Activated naive CD4-positive, alpha-beta T cell treated with anti-CD3 and anti-CD28 coated beads, Interleukin-2, amount 50 U/mL, for 16 hours (primary cell): ENCODE measurements around the gene SELENOT.
"Not testable (repeated sequence)": the region's sequence is repeated elsewhere in the genome, so short reads cannot be mapped to it uniquely, and the experiment has no call there.

Source experiments
- DNase-seq: peaks from one replicate; pipeline ENCODE4 v3.0.0-alpha.2; 2020

The SELENOT gene

DNA sequence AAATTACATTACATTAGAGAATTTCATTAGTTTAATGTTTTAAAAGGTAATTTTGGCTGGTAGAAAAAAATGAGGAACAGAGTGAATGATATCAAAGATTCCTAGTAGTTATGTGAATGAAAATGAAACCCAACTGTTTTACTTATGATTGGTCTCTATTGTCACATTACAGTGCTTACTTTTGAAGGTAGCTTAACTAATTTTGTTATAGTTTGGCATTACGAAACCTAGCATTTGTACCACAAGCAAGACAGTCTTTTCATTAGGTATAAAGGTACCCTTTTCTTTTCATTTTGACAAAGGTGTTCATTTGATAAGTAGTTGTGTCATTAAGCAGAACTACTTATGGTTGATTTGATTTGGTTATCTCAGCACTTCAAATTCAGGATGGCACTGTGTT is 6.9 kb downstream of the SELENOT start:
- no peak for DNase-seq

DNA sequence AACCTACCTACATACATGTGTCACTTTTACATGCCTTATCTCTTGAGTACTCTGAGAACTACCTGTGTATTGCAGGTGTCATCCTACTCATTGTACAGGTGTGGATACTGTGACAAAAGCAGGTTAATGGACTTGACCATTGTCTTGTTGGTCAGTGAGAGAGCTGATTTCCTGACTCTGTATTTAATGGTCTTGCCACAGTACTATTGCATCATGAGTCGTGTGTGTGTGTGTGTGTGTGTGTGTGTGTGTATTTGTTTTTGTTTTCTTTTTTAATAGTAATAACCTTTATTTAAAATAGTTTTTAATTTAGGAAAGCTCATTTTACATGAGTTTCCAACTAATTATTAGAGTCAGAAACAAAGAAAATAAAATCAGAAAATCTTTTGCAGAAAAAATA is 7.7 kb downstream of the SELENOT start:
- DNase-seq: no peak

DNA sequence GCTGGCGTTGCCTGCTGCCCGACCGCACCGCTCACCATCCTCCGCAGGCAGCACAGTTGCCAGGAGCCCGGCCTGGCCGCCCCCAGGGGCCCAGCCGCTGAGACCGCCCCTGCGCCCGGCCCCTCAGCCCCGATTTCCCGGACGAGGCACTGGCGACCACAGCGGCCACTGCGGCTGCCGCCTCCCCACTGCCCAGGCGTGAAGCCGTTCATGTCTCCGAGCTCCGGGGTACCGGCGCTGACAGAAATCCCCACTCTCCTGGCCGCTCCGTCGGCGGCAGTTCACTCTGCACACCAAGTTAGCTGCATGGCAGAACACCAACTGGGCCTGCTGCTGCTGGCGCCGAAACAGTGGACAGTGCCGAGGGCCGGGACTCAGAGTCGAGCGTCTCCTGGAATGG is 8.5 kb downstream of the SELENOT start:
- DNase-seq: no peak

DNA sequence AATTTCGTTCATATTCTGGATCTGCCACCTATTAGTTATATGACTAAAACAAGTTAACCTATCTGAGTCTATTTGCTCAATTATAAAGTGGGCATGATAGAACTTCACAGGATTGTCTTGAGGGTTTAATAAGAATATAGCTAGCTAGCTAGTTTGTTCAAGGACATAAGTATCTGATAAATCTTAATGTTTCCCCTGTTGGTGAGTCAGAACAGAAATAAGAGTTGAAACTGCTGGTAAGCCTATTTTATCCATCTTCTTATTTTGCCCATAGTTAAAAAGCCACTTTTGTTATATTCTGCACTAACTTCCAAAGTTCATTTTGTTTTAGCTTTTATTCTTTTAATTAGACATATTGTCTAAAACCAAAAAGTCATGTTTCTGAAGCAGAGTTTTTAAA is 9.4 kb downstream of the SELENOT start:
- no peak for DNase-seq

DNA sequence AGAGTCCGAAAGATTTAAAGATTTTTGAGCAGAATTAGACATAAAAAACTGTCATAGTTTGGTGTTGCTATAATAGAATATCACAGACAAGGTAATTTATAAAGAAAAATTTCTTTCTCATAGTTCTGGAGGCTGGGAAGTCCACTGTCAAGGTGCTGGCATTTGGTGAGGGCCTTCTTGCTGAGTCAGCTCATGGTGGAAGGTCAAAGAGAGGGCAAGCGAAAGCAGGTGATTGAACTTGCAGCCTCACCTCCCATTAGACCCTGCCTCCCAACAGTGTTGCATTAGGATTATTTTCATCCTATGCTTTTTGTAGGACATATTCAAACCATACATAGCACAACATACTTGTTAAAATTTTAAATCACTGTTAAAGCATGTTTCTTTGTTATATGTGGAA is 9.9 kb downstream of the SELENOT start:
- DNase-seq: no peak

DNA sequence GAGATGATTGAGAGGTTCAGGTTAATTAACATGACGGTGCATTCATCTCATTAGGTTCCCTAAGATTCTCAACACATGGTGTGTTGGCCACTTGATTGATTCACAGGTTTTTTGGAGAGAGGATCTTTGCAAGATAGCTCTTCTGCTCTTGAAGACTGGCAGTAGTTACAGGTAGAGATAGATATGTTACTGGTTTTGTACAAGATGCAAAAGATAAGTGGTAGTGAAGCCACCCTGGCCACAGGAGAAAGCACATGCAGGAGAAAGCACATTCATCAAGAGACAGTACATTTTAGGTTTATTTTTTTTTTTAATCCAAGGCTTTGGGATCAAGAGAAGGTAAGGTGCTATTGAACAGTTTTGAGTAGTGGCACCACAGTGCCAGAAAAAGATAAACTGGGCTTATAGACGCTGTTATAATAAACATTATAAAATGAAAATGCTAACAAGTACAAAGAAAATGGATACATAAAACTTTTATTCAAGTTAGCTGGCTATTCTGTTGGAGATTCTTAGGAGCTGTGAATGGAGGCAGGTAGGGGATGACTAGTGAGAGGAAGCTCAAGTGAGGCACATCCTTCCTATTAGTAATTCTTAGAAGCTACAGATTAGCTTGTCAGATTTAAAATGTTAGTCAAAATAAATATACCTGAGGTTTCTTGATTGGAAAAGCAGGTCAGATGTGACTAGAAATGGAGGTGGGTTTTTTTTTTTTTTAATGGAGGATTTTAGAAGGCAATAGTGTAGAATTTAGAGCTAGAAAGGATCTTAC is 10.8 kb downstream of the SELENOT start:
- no peak for DNase-seq

DNA sequence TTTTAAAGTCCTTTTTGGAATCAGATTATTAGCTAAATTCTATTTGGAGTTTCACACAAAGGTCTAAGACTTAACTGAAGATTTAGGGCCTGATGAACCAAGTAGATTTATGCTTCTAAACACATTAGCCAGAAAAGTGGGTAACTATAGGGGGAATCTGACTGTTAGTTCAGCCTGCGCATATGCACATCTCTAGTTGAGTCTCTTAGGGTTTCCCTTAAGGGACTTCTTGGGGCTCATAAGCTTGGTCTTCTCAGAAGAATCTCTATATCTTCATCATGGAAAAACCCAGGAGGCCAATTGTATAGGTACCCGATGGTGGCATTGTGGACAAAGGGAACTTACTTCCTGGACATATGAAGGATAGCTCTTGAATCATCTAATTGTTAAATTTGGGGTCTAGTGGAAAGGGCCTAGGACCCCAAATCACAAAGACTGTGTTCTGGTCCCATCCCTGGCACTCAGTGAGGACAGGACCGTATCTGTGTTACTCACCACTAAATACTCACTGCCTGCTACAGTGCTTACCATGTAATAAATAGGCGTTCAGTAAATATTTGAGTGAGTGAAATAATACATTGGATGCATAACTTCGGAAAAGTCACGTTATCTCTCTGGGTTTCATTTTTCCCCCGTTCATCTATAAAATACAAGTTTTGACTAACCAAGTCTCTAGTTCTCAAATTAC is 17.0 kb downstream of the SELENOT start:
- no peak for DNase-seq

DNA sequence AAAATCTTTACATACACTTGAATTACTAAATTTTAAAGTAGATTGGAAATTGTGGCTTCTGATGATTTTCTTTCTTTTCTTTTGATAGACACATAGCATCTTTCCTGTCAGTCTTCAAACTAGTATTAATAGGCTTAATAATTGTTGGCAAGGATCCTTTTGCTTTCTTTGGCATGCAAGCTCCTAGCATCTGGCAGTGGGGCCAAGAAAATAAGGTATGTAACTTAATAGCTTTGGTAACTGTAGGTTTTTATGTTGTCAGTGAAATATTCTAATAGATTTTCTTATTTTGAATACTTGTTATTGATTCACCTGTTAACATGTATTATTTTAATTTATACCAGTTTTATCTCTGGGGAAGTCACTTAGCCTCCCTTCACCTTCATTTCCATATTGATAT is 19.8 kb downstream of the SELENOT start:
- DNase-seq: not testable (repeated sequence)

DNA sequence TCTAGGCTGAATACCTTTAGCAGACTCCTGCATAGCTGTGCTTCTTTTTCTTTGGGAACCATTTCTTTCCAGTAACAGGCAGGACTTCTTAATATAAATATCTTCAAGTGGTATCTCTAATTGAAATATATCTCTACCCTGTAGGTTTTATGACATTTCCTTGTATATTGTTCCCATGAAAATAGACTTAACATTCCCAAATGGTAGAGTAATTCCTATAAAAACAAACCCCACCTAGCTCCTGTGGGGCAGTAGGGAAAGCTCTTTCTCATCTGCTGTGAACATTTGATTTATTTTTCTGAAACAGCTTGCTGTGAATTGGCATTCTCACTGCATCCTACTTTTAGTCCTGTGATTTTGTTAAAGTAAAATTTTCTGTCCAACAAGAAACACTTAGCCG is 20.8 kb downstream of the SELENOT start:
- DNase-seq: no peak

DNA sequence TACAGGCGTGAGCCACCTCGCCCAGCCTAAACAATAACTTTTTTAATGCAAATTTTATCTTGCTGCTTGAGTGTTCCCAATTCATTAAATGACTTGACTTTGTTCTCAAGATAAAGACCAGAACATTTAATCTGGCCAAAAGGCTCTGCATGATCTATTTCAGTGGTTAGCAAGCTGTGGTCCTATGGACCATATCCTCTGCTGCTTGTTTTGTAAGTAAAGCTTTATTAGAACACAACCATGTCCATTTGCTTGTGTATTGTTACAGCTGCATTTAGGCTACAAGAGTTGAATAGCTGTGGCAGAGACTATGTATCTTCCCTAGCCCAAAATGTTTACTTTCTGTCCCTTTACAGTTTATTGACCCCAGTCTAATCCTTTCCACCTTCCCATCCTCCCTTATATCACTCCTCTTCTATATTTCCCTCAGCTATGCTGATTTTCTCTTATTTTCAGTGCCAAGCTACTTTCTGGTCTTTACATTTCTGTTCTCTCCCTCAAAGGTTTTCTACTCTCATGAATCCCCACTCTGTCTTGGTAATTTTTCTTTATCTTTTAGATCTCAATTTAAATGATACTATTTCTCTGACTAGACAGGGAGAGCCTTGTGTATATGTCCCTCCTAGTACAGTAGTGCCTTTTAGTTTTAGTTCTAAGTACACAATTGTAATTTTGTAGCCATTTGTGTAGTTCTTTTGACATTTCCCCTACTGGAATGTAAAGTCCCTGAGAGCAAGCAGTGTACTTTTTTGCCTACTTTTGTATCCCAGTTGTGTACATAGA is 23.2 kb downstream of the SELENOT start:
- no peak for DNase-seq

DNA sequence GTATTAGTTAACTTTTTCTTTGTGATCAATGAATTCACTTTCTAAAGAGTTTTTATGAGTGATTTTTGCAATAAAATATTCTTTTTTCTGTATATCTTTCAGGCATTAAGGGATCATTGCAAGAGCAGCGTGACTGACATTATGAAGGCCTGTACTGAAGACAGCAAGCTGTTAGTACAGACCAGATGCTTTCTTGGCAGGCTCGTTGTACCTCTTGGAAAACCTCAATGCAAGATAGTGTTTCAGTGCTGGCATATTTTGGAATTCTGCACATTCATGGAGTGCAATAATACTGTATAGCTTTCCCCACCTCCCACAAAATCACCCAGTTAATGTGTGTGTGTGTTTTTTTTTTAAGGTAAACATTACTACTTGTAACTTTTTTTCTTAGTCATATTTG is 24.4 kb downstream of the SELENOT start:
- no peak for DNase-seq

DNA sequence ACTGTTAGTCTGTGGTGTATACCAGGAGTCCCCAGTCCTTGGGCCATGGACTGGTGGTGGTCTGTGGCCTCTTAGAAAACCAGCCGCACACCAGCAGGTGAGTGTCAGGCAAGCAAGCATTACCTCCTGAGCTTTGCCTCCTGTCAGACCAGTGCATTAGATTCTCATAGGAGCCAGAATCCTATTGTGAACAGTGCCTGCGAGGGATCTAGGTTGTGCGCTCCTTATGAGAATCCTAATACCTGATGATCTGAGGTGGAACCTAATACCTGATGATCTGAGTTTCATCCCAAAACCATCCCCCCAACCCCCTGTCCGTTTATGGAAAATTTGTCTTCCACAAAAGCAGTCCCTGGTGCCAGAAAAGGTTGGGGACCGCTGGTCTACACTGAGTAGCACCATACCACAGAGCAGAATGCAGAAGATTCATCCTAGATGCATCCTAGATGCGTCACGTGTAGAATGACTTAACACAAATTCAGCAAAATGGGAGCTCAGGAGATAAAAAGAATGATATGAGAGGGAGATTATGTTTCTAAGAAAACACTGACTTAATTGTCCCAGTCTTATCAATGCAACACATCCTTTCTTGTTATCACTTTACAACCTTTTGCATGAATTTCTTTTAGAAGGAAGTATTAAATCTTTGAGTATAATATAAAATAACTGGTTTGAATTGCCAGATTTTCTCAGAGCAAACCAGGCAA is 28.5 kb downstream of the SELENOT start:
- DNase-seq: no peak

DNA sequence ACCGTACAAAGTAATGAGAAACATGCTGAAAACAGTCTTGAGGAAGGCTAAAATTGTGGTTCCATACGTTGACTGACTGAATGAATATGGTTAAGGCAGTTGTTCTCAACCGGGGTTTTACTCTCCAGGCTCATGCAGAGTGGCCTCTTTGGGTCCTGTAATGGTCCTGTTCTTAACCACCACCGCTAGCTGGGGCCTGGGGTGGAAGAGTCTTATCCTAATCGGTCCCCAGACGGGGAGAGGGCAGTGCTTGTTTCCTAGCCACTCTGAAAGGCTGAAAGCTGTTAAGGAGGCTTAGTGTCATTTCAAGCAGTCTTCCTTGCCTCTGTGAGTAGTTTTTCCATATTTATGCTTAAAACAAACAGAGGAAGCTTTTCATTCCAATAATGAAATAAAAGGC is 32.0 kb downstream of the SELENOT start:
- no peak for DNase-seq

DNA sequence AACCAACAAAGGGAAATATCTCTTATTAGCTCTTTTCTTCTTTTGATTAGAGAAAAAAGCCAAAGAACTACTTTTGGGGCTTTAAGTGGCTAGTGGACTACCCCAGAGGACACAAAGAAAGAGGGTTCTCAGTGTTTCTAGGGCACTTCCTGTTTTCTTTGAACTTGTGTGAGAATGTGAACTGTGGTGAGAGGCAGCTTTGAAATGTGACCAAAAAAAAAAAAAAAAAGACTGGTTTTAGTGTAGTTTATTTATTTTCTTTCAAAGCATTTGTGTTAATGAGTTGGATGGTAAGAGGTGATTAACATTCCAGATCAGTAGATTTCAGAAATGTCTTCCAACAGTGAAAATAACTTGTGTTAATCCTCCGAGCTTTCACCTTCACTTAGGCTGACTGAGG is 32.4 kb downstream of the SELENOT start:
- no peak for DNase-seq

DNA sequence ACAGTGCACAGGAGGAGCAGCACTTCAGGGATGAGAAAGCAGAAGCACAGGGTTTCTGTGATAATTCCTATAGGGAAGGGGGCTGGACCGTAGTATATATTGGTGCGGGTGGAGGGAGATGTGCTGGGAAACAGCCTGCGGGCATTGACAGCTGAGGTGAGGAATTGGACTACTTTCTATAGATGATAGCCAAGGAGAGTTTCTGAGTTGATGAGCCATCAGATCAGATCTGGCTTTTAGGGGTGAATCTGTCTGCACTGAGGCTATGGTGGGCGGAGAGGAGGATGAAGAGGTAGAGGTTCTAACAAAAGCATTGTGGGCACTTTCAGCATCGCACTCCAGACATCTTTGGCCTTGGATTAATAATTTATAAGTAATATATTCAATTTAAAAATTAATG is 33.1 kb downstream of the SELENOT start:
- DNase-seq: no peak

DNA sequence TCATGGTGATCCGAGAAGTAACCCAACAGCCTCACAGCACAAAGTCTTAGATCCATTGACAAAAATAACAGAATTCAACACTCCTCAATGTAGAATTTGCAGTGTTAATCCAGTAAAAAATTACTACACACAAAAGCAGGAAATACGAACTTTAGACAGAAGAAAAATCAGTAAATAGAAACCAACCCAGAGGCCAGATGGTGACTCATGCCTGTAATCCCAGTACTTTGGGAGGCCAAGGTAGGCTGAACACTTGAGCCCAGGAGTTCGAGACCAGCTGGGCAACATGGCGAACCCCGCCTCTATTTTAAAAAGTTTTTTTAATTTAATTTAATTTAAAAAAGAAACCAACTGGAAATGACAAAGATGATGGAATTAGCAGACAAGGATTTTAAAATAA is 36.1 kb downstream of the SELENOT start:
- DNase-seq: no peak

DNA sequence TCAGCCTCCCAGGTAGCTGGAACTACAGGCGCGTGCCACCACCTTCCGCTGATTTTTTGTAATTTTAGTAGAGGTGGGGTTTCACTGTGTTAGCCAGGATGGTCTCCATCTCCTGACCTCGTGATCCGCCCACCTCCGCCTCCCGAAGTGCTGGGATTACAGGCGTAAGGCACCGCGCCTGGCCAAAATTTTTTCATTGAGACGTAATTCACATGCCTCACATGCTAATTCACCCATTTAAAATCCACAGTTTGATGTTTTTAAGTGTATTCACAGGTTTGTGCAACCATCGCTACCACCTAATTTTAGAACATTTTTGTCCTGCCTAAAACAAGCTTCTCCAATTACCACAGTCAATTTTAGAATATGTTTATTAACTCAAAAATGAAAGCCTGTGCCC is 37.1 kb downstream of the SELENOT start:
- DNase-seq: no peak

DNA sequence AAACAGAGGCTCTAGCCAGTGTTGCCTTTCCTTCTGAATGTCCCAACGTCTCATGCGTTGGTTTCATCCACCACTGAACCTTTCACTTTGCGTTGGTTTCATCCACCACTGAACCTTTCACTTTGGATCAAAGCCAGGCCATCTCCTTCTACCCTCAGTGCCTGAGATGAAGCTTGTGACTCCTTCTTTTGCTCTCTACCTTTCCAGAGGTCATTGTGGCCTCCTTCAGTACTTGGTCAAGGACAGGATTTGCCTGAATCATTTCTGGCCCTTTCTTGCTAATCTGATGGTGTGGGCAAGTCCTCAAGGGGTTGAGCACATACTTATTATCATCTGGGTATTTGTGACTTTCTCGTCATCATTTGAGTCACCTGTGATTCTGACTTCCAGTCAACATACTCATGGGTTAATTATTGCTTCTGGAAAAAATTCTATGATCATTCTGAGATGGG is 50.0 kb downstream of the SELENOT start:
- DNase-seq: no peak

DNA sequence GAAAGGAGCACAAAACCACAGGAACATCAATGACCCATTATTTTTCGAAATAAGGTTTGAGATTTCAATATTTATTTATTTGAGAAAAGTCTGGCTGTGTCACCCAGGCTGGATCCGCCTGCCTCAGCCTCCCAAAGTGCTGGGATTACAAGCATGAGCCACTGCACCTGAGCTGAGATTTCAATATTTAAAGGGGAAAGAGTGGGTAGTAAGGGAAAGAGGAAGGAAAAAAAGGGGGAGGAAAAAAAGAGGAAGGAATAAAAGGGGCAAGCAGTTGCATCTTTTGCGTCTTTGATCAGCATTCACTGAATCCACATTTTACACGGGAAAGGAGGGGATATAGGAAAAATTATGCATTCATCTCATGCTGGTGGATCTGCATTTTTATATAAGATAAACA is 53.2 kb downstream of the SELENOT start:
- no peak for DNase-seq

DNA sequence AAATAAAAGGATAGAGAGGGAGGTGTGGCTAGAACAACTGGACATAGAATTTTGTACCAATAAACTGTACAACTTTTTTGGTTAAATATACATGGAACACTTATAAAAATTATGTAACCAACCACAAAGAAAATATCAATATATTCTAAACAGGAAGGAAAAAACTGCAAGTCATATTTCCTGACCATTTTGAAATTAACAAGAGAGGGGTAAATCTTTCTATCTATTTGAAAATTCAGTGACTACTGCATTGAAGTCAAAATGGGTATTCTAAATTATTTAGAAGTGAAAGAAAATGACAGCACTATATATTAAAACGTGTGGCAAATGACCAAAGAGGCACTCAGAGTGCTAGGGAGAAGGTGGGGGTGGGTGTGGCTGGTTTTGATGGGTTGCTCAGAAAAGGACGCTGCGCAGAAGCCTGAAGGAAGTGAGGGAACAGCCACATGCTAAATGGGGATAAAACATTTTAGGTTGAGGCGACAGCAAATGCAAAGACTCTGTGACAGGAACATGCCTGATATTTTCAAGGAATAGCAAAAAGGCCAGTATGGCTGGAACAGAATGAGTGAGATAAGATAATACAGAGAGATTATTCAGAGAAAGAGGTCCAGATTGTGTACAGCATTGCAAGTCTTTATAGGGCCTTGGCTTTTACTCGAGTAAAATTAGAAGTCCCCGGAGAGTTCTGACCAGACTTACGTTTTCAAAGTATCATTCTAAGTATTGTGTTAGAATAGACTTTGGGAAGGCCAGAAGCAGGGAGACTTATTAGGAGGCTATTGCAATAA is 59.5 kb downstream of the SELENOT start:
- no peak for DNase-seq

DNA sequence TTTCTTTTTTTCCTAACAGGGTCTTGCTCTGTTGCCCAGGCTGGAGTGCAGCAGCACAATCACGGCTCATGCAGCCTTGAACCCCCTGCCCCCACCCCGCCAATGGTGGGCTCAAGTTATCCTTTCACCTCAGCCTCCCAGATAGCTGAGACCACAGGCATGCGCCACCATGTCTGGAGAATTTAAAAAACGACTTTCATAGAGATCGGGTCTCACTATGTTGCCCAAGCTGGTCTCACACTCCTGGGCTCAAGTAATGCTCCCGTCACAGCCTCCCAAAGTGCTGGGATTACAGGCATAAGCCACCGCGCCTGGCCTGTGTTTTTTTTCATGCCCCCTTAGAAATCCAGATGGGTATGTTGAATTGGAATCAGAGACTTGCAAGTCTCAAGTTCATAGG is 60.3 kb downstream of the SELENOT start:
- DNase-seq: no peak

DNA sequence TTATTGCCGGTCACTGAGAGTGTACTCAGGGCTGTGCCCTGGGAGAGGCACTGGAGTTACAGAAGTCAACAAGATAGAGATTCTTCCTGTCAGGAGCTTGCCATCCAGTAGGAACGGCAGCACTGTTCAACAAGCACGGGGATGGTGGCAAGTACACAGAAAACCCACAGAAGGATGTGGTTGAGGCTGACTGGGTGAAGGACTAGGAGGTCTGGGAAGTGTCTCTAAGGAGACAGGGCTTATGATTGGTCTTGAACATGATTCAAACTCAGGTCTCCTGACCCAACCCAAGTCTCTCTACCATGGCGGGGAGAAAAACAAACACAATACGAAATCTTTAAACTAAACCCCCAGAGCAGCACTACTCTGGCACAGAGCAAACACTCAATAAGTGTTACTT is 63.0 kb downstream of the SELENOT start:
- DNase-seq: no peak
